GM21717 (cell line): ENCODE measurements around the gene NCAPD3.
"Not testable (repeated sequence)": the region's sequence is repeated elsewhere in the genome, so short reads cannot be mapped to it uniquely, and the experiment has no call there.

Source experiments
- ATAC-seq: cut with Tn5 transposase; IDR thresholded peaks from one replicate; pipeline ENCODE4 v1.9.1; 2021; ENCODE audit warnings: mild to moderate bottlenecking, moderate library complexity; ENCODE audit not compliant: unreplicated experiment

The NCAPD3 gene

DNA sequence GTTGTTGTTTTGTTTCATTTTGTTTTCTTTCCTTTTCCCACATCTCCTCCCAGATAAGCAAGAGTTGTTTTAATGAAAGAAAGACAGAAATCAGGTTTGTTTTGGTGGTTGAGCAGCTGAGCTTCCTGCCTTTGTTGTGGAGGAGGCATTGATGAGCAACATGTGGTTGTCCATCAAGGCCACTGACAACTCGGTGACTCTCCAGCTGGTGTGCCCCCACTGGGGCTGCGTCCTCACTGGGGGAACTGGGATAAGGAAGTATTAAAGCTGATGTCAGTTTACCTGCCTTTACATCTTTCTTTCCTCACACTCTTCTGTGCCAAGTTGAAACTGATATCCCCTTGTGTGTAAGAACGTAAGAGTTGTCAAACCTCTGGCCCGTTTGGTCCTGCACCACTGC lies 6.6 kb upstream of the NCAPD3 start:
- ATAC-seq: no peak

GRCh38 chr11:134229126-134229790 lies 5.5 kb upstream of the NCAPD3 start:
- ATAC-seq: no peak

- ATAC-seq: peak; percentile 55
Observed at GRCh38 chr11:134228625-134229024, 4.9 kb upstream of the NCAPD3 start.

DNA sequence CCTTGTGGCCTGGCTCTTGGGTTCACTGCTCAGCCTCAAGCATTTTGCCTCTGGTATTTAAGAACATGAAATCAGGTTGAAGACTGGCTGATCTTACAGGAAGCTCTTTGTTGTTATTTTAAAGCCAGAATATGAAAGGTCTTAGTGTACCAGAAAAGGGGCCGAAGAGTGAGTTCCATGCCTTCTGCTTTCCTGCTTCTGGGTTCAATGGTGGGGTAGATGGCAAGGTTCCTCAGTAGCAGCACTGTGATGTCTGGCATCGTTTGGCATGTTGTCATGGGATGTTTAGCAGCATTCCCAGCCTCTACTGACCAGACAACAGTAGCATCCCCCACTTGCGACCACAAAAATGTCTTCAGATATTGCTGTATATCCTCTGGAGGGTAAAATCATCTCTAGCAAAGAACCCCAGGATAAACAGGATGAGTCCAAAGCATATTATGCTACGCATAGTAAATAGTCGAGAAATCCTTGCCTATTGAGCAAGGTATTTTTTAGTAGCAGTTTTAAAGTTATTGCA lies 3.1 kb upstream of the NCAPD3 start:
- ATAC-seq: no peak

DNA sequence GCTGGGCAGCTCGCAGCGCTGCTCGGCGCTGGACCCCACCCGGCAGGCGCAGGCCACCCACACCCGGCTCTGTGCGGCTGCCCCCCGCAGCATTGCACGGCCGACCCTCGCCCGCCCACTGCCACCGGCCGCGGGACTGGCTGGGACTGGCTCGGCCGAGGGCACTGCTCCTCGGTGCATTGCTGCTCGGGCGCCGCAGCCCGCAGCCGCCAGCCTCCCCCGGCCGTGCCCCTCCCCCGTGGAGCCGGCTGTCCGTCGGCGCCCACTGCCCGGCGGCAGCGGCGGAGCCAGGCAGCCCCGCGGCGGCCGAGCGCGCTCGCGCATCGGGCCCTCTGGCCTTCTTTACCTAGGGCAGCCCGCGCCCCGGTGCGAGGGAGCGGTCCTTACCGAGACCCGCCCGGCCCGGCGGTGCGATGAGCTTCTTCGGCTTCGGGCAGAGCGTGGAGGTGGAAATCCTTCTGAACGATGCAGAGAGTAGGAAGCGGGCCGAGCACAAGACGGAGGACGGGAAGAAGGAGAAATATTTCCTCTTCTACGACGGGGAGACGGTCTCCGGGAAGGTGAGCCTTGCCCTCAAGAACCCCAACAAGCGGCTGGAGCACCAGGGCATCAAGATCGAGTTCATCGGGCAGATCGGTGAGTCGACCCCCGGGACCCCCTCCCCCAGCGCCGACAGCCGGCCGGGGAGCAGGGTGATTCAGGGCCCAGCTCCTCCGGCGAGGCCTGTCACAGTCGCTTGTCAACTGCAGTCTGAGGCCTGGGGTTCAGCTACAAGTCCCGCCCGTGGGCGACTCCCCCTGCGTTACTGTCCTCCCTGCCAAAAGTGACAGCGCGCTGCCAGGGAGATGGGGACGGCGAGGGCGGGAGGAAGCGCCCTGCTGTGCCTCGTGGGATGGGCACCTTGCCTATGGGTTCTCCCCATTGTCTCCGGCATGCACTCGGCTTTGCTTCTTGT lies 1.2 kb upstream of the NCAPD3 start:
- ATAC-seq: peak; percentile 20

GRCh38 chr11:134223121-134223520 lies 646 bp downstream of the NCAPD3 start:
- ATAC-seq: no peak

DNA sequence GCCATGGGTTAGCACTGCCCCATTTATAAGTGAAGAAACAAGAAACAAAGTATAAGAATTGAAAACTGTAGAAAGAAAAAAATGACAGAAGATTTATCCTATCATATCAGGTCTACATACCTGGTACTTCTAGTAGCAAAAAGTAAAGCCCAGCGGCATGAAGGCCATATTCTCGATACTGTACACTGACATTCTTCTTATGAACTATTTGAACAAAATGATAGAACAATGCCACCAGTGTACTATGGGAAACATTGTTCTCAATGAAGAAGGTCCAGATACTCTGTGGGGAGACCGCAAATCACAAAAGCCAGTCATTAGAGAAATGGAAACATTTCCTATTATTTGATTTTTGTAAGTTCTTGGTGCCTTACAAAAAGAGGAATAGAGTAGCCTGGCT lies 7.0 kb downstream of the NCAPD3 start:
- no peak for ATAC-seq

GRCh38 chr11:134215836-134216235 lies 7.9 kb downstream of the NCAPD3 start:
- ATAC-seq: no peak

GRCh38 chr11:134207538-134208239 lies 16.1 kb downstream of the NCAPD3 start:
- no peak for ATAC-seq

GRCh38 chr11:134206185-134206584 lies 17.6 kb downstream of the NCAPD3 start:
- ATAC-seq: no peak

DNA sequence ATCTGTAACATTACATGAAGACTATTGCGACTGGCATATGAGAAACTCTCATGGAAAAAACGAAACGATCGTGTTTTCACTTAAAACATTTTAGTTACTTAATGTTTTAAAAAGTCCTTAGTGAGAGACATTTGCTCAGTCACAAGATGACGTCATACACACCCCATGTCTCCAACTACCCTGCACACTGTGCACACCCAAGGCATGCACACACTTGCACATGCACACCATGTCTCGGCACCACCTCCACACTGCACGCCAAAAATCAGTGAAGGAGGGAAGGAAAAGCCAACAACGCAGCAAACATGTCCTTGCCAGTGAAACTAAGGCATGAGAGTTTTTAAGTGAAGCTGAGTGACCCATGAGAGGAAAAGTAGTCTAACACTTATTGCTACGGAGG lies 18.0 kb downstream of the NCAPD3 start:
- ATAC-seq: no peak

DNA sequence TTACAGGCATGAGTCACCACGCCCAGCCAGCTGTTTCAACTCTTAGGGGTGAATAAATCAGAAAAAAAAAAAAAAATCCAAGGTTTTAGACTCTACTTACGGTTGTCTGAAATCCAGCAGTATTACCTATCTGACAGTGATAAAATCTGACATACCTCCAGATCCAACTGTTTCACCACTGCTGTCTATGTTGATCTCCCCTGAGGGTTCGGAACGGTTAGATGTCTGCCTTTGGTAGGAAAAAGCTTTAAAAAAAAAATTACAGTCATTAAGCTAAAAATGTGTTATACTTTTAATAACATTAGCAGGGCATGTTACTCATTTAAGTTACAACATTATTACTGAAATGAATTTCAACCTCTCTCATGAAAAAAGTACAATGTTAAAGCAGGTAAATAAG lies 21.1 kb downstream of the NCAPD3 start:
- ATAC-seq: no peak

GRCh38 chr11:134200688-134201087 lies 23.1 kb downstream of the NCAPD3 start:
- no peak for ATAC-seq

GRCh38 chr11:134199531-134199930 lies 24.2 kb downstream of the NCAPD3 start:
- ATAC-seq: no peak

DNA sequence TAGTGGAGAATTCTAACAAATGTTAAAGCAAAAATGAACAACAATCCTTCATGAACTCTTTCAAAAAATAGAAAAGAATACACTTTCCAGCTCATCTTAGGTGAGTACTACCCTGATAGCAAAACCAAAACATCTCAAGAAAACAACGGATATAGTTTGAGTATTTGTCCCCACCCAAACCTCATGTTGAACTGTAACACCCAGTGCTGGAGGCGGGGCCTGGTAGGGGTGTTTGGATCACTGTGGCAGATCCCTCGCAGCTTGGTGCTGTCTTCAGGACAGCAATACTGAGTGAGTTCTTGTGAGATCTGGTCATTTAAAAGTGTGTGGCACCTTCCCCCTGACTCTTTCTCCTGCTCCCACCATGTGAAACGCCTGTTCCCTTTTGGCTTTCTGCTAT lies 27.0 kb downstream of the NCAPD3 start:
- no peak for ATAC-seq

GRCh38 chr11:134188092-134188491 lies 35.7 kb downstream of the NCAPD3 start:
- not testable (repeated sequence) for ATAC-seq

GRCh38 chr11:134181707-134182106 lies 42.1 kb downstream of the NCAPD3 start:
- ATAC-seq: no peak

DNA sequence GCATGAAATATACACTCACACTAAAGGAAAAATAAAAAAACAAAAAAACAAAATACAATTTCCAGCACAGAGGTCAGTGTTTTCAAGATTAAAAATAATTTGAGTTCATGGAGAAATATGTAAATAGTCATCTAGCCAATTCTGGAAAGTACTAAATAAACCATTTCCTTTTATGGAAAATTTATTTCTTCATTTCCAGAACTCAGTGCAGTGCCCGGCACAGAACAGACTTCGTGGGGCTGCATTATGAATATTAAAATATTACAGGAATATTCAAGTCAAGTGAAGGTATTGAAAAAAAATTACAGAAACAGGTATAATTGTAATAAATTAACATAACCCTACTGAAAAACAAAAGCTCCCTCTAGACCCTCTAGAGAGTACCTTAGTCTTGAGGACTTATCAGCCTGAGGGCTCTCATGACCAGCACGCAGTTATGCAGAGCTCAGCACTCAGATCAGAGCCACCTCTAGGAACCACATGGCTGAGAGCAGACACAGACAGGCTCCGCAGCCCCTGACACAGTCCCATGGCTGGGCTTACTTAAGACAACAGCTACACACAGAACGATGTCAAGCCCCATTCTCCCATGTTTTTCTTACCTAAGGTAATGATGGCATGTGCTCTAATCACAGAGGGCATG lies 45.6 kb downstream of the NCAPD3 start:
- no peak for ATAC-seq

DNA sequence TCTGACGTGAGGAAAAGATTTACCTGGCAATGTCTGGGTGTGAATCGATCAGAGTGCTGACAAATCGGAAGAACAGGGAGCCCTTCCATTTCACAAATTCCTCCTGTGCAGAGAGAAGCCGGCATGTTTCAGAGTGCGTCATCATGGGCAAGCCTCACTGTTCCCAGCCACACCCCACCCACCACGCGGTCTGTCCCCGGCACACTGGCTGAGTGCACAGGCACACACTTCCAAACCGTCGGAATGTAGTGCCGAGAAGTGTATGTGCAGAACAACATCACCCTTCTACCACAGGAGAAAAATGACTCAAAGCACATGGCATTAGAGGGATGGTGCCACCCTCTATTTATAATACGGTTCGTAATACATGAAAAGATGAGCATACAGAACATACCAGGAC lies 47.5 kb downstream of the NCAPD3 start:
- no peak for ATAC-seq

GRCh38 chr11:134173296-134173695 lies 50.5 kb downstream of the NCAPD3 start:
- ATAC-seq: no peak

GRCh38 chr11:134171951-134172350 lies 51.8 kb downstream of the NCAPD3 start:
- ATAC-seq: no peak
